Activated T-cell treated with anti-CD3 and anti-CD28 coated beads, Interleukin-2, amount 50 U/mL, for 48 hours (primary cell): ENCODE data around the gene PLSCR5.

ENCODE experiments used
- DNase-seq, 2 experiments: peaks; one replicate each; pipeline ENCODE4 v3.0.0-alpha.2; 2020

Gene PLSCR5

GRCh38 chr3:146605106-146605505, at the start of gene PLSCR5:
PLSCR5 (minus strand) TSS chr3:146605346; CDS start chr3:146605212, 134 bp downstream.
- DNase-seq = no peak

GRCh38 chr3:146653978-146654377, 48.8 kb upstream of the PLSCR5 start:
- DNase-seq = no peak

GRCh38 chr3:146650691-146651442, 45.7 kb upstream of the PLSCR5 start:
- no peak for DNase-seq

DNA sequence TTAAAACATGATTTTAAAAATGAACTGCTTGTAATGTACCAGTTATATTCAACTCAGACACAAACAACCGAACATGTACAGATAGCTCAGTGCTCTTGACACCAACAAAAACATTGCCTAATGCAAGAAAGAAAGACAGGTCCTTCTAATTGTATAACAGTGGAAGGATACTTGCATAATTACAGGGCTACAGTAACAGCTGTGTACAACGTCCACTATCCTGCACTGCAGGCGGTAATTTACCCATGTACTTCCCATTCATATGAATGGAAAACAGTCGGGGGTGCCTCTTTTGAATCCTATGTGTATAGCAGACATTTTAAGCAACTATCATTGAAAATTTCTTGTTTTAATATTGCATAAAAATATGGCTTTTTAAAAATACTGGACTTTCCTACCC, 41.1 kb upstream of the PLSCR5 start:
- no peak for DNase-seq

GRCh38 chr3:146640955-146641867, 36.1 kb upstream of the PLSCR5 start:
- no peak for DNase-seq

DNA sequence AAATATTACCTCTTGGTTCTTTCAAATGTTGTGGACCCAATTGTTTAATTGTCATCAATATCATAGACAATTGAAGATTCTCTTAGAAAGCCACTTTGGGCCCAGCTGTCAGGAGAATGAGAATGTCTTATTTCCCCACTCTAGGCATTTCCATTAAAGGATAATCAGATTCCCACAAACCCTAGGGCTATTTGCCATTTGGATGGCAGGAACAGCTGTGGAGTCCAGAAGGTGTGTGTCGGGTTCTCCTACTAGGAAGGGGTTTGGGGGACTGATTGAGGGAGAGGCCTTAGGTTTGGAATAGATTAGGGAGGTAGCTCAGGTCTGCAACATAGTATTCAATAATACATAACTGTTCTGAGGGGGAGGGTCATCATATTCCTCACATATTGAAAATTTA, 35.2 kb upstream of the PLSCR5 start:
- DNase-seq = no peak

GRCh38 chr3:146638718-146639117, 33.6 kb upstream of the PLSCR5 start:
- DNase-seq = no peak

DNA sequence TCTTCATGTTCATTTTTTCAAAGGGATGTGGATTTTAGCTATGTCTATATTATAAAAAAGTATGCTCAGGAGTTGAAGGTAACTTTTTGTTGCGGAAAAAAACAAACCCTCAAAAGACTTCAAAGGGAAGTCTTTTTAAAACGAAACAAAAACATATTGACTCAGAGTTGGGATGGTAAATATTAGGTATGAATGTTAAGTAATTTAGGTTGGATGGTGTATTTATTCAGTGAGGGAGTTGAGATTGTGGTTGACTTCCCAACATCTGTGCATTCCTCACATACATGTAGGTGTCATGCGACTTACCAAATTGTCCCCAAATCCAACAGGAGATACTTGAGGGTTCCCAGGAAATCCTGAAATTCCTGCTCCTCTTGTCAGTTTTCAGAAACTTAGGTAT, 32.7 kb upstream of the PLSCR5 start:
- DNase-seq = no peak

GRCh38 chr3:146636881-146637280, 31.7 kb upstream of the PLSCR5 start:
- no peak for DNase-seq

DNA sequence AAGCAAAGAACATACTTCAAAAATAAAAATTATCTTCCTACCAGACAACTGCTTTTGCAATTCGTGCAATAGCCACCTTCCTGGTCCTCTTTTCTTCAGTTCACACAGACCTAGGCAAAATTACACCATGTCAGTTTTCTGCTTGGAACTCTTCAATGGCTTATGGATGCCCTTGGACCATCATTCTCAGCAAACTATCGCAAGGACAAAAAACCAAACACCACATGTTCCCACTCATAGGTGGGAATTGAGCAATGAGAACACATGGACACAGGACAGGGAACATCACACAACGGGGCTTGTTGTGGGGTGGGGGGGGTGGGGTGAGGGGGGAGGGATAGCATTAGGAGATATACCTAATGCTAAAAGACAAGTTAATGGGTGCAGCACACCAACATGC, 29.2 kb upstream of the PLSCR5 start:
- no peak for DNase-seq

DNA sequence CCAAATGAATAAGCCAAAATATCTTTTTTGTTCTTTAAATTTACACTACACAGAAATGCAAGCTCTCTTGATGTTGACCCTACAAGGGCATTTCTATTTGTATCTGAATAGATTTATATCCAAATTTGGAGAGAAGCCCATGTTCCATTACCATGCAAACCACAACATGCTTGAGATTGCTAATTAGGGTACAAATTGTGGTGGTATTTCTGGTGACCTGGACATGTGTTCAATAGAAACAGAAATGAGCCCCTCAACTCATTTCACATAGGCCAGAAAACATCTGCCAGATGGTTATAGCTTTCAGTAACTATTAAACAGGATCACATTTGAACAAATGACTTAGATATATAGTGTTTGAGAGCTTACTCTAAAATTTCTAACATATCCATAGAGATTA, 23.5 kb upstream of the PLSCR5 start:
- DNase-seq = no peak

DNA sequence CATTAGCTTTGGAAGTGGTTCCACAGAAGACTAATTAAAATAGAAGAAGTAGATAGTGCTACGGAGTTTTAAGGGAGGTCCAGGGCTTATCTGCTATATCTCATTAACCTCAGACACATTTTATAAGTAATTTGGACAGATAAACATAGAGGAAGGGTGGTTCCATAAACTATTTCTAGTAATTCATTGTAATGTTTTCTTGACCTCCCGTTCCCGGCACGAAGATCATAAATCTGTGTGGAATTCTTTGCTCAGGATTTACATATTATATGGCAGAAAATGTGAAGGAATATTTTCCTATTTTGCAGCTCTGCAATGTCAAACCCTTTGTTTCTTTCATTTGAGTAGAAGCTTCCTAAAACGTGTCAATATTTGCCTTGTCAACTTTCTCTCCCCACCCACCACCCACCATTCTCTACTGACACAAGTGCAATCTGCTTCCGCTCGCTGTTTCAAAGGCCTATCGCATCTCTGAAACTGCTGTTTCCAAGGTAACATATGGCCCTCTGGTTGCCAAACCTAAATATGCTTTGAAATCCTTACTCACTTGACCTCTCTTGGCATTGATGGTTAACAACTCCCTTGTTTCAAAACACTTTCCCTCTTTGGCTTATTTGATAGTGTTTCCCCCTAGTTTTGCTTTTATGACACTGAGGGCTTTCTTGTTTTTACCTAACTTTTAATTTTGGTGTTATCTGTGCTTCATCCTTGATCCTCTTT, 21.4 kb upstream of the PLSCR5 start:
- no peak for DNase-seq

DNA sequence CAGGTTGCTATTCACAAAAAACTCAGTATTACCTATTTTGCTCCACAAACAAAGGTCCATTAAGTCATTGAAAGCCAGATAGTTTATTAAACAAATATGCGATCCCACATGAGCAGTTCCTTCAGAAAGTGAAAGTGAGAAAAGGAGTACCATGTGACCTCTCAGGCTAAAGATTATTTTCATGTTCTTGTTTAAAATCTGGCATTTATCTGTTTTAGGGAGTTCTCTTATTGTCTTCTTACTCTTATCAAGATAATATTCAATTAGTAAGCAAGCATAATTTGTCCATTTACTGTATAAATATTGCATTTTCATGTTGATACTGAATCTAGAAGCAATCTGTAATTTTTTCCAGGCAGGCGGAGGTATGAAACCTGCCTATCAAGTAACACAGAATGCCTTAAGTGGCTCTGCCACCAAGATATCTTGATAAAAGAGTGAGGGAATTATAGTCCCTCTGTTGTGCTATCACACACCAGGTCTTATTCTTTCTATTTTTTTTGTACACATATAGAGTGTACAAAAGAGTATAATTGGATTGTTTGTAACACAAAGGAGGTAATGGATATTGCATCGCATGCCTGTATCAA, 20.1 kb upstream of the PLSCR5 start:
- no peak for DNase-seq

DNA sequence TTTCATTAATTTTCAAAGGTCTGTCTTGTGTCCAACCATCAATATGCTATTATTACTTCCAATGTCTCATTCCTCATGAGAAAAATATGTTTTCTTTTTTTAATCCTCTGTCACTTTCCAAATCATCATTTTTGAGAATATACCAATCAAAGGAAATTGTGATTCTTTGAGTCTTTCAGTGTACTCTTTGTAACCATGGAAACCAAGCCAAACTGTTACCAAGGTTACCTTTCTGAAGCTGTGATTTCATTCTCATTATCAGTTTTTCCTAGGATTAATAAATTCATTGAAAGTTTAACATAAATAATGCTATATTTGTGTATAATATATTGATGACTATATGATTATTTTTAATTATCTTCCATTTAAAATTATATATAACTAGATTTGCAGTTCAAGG, 16.6 kb upstream of the PLSCR5 start:
- DNase-seq = no peak

- no peak for DNase-seq
Measured at GRCh38 chr3:146612015-146612414, 6.9 kb upstream of the PLSCR5 start.

- DNase-seq = no peak
Measured at GRCh38 chr3:146611096-146611495, 6.0 kb upstream of the PLSCR5 start.

DNA sequence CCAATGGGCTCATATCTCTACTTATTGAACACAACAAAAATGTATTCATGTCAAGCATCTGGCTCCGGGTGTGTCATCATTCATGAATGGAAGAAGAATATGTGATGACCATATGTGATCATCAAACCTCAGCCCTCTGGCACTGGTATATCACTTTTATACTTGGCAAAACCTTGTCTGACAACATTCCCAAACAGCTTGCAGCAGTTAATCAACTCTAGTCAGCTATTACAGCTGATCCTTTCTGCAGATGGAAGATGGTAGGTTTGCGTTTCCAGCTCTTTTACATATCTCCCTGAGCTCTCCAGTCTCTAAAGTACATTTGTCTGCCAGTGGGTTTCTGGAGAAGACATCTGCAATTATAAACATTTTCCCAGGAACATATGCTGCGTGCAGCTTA, 6.6 kb downstream of the PLSCR5 start:
- no peak for DNase-seq

GRCh38 chr3:146594843-146595482, 10.2 kb downstream of the PLSCR5 start:
- DNase-seq = no peak

GRCh38 chr3:146593776-146594175, 11.4 kb downstream of the PLSCR5 start:
- no peak for DNase-seq

DNA sequence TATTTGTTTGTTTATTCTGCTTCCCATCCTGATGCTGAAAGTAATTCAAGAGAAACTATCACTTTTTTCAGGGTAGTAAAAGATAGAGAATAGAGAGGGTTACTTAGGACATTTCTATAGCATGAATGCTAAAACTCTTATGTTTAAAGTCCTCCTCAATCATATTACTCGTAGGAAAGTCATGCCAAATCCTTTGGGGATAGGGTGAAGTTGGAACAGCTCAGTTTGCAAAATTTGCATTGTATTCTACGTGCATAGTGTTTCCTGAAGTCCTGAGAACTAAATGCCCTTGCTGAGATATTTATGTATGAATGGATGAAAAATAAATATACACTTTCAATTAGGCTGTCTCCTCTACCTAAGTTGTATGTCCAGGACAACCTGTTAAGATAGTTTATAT, 14.6 kb downstream of the PLSCR5 start:
- no peak for DNase-seq

- DNase-seq = no peak
Measured at GRCh38 chr3:146589899-146590508, 15.1 kb downstream of the PLSCR5 start.

- DNase-seq = no peak
Measured at GRCh38 chr3:146585156-146585555, 20.0 kb downstream of the PLSCR5 start.
